HFFc6 (cell line): Measurements from ENCODE around the gene UBE2D2. TPM values are rescaled to one million over a fixed set of nuclear protein-coding genes. Genes with fewer than 3 reads are reported as not detected.

Experiments
- DNase-seq: peaks from one replicate; pipeline ENCODE4 v3.0.0-alpha.2; 2018
- H3K27ac Mint-ChIP-seq: 2 replicates; pipeline ENCODE4 v1.8.0; 2020; ENCODE audit warnings: mild to moderate bottlenecking, mixed read lengths
- H3K27me3 Mint-ChIP-seq: 2 replicates; pipeline ENCODE4 v1.8.0; 2021; ENCODE audit warnings: mild to moderate bottlenecking, moderate library complexity, mixed read lengths; ENCODE audit not compliant: insufficient read depth
- H3K36me3 Mint-ChIP-seq: 2 replicates; pipeline ENCODE4 v1.8.0; 2021; ENCODE audit warnings: low read depth, mixed read lengths
- H3K4me1 Mint-ChIP-seq: 2 replicates; pipeline ENCODE4 v1.8.0; 2020; ENCODE audit warnings: low read depth, mixed read lengths
- H3K4me3 Mint-ChIP-seq: 2 replicates; pipeline ENCODE4 v1.8.0; 2020; ENCODE audit warnings: mild to moderate bottlenecking, moderate library complexity, mixed read lengths
- H3K9me3 Mint-ChIP-seq: 2 replicates; pipeline ENCODE4 v1.8.0; 2020; ENCODE audit warnings: mild to moderate bottlenecking, mixed read lengths
- total RNA-seq, 6 experiments: library from RNA; stranded (reverse); fragmentation: NEBNext Ultra II Directional; extraction: Animal tissue kit (Norgen Biotek cat#: 25700); gene quantifications; 2 replicates in 1 of 6; 3 replicates in 5 of 6; pipeline ENCODE4 v1.2.3, GENCODE V29; 2021
- TF ChIP-seq, protein P1 (sequence below): fragments of 200-600 bp; sonication (generic); IDR thresholded peaks from 2 replicates; pipeline ENCODE4 v1.5.0; 2021; ENCODE audit warnings: antibody characterized with exemption, mild to moderate bottlenecking

The UBE2D2 gene
- total RNA-seq, 6 experiments from 2014 or later: 113 to 144 (median 123) TPM

- Mint-ChIP-seq H3K9me3 (no peaks in the 10 kb centered on the region), H3K4me1 (peaks cover 41% of the 10 kb centered on the region), H3K27me3 (peaks cover 3% of the 10 kb centered on the region; the same call in 1 of the 2 replicates), H3K4me3 (peak overlapping the region; percentile 85), H3K36me3 (no peaks in the 10 kb centered on the region), H3K27ac (peak overlapping the region; percentile 81)
- no peak for DNase-seq
- TF ChIP-seq, protein P1, sequence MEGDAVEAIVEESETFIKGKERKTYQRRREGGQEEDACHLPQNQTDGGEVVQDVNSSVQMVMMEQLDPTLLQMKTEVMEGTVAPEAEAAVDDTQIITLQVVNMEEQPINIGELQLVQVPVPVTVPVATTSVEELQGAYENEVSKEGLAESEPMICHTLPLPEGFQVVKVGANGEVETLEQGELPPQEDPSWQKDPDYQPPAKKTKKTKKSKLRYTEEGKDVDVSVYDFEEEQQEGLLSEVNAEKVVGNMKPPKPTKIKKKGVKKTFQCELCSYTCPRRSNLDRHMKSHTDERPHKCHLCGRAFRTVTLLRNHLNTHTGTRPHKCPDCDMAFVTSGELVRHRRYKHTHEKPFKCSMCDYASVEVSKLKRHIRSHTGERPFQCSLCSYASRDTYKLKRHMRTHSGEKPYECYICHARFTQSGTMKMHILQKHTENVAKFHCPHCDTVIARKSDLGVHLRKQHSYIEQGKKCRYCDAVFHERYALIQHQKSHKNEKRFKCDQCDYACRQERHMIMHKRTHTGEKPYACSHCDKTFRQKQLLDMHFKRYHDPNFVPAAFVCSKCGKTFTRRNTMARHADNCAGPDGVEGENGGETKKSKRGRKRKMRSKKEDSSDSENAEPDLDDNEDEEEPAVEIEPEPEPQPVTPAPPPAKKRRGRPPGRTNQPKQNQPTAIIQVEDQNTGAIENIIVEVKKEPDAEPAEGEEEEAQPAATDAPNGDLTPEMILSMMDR: peak; percentile 59
Measured at GRCh38 chr5:139650031-139650688, 89.0 kb downstream of the UBE2D2 start.

DNA sequence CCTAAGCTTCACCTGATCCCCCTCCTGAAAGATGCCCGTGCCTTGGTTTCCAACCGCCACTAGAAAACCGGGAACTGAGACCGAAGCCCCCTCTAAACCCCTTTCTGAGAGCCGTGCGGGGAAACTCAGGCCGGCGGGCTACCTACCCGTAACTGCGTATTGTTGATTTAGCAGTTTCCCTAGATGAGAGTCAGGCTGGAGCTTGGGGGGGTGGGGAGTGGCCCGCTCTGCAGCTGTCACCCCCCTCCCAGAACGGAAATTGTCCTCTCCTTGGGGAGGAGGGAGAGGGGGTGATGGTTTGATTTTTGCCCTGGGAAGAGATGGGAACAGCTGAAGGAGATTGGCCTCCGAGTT, 89.5 kb downstream of the UBE2D2 start:
- Mint-ChIP-seq H3K27me3 (peaks cover 3% of the 10 kb centered on the region; the same call in 1 of the 2 replicates), H3K4me3 (peak overlapping the region; percentile 85), H3K9me3 (no peaks in the 10 kb centered on the region), H3K36me3 (no peaks in the 10 kb centered on the region), H3K27ac (peak overlapping the region; percentile 74), H3K4me1 (peaks cover 46% of the 10 kb centered on the region)
- TF ChIP-seq, protein P1: no peak
- DNase-seq: no peak

GRCh38 chr5:139651043-139651834, 90.1 kb downstream of the UBE2D2 start:
- H3K4me1 Mint-ChIP-seq: peaks cover 52% of the 10 kb centered on the region
- TF ChIP-seq, protein P1: no peak
- peak overlapping the region; percentile 97 for H3K27ac Mint-ChIP-seq
- H3K9me3 Mint-ChIP-seq: no peaks in the 10 kb centered on the region
- H3K27me3 Mint-ChIP-seq: no peaks in the 10 kb centered on the region; the same call in 1 of the 2 replicates
- H3K4me3 Mint-ChIP-seq: peak overlapping the region; percentile 85
- DNase-seq: no peak
- H3K36me3 Mint-ChIP-seq: no peaks in the 10 kb centered on the region

GRCh38 chr5:139651853-139652787, 91.0 kb downstream of the UBE2D2 start:
- TF ChIP-seq, protein P1: no peak
- Mint-ChIP-seq H3K27me3 (no peaks in the 10 kb centered on the region; the same call in 1 of the 2 replicates), H3K36me3 (no peaks in the 10 kb centered on the region), H3K9me3 (no peaks in the 10 kb centered on the region), H3K4me3 (peak overlapping the region; percentile 85), H3K4me1 (peaks cover 59% of the 10 kb centered on the region), H3K27ac (peak overlapping the region; percentile 97)
- DNase-seq: peak; percentile 92

- no peaks in the 10 kb centered on the region for H3K36me3 Mint-ChIP-seq
- peak overlapping the region; percentile 97 for H3K27ac Mint-ChIP-seq
- H3K9me3 Mint-ChIP-seq: no peaks in the 10 kb centered on the region
- DNase-seq: no peak
- TF ChIP-seq, protein P1: no peak
- peaks cover 66% of the 10 kb centered on the region for H3K4me1 Mint-ChIP-seq
- peak overlapping the region; percentile 85 for H3K4me3 Mint-ChIP-seq
- H3K27me3 Mint-ChIP-seq: no peaks in the 10 kb centered on the region; the same call in 1 of the 2 replicates
Measured at GRCh38 chr5:139652788-139653241, 91.7 kb downstream of the UBE2D2 start.
